Measurements from ENCODE around the gene PIP4K2C.

PIP4K2C gene

DNA sequence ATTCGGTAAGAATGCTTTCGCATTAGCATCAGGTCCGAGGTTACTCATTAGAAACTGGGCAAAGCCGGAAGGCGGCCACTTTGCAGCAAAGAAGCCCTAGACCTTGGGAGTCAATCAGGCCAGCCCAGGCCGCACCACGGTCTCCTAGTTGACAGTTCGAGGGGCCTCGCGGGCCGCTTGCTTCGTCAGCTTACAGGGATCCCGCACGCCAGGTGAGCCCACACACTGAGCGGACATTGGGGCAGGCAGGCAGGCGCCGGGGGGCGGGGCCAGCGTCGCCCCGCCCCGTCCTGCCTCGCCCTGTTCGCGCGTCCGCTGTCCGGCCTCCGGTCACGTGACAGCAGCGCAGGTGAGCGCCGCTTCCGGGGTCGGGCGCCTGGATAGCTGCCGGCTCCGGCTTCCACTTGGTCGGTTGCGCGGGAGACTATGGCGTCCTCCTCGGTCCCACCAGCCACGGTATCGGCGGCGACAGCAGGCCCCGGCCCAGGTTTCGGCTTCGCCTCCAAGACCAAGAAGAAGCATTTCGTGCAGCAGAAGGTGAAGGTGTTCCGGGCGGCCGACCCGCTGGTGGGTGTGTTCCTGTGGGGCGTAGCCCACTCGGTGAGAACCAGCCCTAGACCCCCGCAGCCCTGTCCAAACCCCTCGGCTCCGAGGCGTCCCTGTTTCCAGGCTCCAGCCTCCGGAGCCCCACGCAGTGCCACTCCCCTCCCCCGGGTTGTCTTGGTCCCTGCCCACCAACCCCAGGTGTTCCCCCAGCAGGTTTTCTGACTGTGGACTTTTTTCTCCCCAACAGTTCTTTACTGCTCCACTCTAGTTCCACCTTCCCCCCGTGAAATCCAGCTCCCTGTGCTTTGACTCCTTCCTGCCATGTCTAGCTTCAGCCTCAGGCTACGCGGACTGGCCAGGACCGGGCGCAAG, at the start of gene PIP4K2C:
PIP4K2C (plus strand) TSS at position 329 of the 918 bp plus-strand sequence; CDS start at position 427, 98 bp downstream.
- peak in 13 of 14 donors; percentile 38 to 82 (median 66) for DNase-seq

DNA sequence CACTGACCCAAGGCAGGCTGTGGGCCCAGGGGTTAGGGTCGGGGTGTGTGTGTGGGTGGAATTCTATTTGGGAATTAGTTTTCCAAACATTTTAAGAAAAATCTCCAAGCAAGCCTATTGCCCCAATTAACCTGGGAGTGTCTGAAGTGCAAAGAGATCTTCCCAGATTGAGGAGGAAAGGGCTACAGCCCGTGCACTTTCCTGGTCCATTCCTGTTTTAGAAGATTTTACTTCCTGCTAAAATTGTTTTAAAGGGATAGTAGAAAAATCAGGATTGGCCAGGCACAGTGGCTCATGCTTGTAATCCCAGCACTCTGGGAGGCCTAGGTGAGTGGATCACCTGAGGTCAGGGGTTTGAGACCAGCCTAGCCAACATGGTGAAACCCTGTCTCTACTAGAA, 49.3 kb upstream of the PIP4K2C start:
- no peak for DNase-seq

DNA sequence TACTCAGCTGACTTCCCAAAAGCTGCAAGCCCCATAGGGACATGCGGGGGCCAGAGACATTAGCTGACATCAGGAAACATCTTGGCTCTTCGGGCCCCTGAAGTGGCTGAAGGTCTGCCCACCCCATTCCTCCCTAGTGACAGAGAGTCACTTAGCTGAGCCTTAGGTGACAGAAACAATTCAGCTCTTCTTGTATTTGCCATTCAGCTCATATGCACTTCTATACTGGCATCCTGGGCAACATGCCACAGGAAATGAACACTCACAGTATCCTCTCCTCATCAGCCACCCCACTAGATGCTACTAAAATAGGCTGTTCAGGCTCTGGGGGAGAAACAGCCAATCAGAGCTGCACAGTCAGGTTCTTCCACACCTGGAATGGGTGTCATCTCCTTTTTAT, 47.4 kb upstream of the PIP4K2C start:
- no peak for DNase-seq

DNA sequence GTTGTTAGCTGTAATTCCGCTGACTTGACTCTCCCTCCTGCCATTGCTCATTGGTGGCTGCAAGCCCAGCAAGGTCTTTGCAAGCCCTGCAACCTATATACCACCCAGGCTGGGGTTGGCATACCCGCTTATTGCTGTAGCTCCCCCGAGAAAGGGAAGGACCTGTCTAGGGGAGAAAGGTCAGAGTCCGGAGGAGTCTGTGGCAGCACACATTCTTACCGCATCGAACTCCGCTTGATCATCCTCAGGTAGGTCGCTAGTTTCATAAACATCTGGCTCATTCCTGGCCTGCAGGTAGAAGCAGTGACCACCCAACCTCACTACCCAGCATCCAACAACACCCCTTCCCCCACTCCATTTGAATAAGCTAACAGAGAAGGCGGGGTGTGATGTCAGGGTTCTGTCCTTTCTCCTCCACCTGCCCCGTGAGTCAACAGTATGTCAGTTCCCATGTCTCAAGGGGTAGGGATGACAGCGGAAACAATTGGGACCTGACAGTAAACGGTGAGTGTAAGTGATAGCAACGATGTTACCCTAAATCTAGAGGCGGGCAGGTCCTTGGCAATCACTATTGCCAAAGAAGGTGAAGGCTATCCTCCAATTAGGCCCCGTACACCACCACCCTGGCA, 45.1 kb upstream of the PIP4K2C start:
- DNase-seq = no peak

DNA sequence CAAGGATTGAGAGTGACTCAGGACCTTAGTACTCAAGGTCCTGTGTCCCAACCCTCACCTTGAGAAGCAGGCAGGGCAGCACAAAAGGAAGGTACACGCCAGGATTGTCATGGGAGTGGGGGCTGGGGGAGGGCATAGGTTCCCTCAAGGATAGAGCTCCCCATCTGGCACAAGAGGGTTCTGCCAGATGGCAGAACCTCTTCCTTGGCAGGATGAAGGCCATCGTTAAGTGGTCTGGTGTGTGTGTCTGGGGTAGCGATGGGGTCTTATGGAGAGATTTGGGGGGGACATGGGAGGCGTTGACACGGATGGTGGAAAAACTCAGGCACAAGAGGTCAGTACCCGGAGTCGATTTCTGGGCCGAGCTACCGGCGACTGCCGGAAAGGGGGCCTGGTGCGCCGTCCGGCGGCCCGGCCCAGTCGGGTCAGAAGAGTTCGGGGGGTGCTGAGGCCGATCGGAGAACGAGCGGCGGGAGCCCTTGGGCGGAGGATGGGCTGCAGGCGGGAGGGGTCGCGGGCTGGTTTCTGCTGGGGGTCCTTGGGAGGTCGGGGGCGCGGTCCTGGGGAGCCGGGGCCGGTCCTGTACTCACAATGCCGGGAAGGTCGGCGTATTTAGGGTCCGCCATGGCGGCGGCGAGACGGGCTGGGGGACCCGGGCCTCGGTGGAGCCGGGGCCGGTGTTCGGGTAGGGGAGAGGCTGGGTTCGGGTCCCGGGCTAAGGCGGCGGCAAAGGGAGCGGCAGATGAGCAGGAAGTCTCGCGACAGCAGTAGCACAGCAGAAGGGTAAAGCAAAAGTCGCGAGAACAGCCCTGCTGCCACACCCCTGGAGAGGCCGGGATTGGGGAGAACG, 44.3 kb upstream of the PIP4K2C start, which contains the start of gene DCTN2:
DCTN2 (minus strand) TSS at position 755 of the 850 bp plus-strand sequence; CDS start at position 626, 129 bp downstream.
- DNase-seq = peak; percentile 47 to 95 (median 89)

DNA sequence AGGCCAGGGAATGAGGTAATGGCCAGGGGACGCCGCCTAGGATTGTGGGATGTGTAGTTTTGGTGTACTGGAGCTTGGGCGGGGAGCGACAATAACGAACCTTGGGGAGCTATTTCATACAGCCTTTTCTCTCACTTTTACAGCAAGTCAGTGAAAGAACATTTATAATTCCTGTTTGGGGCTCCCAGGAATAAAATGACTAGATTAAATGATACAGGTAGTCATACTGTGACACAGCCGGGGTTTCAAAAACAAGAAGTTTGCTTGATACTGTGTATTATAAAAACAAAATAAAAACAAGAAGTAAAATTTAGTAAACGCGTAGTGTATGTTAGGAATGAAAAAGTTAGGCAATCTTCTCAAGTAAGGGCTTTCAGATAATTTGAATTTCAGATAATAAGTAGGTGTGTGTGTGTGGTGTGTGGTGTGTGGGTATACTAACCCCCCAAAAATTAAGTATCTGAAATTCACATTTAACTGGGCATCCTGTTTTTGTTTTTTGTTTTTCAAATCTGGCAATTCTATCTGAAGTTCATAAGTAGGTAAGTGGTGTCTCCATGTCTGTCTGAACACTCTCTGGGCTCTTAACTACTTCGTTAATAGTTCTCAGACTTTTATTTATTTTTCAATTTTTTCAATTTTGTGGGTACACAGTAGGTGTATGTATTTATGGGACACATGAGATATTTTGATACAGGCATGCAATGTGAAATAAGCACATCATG, 43.5 kb upstream of the PIP4K2C start:
- no peak for DNase-seq

DNA sequence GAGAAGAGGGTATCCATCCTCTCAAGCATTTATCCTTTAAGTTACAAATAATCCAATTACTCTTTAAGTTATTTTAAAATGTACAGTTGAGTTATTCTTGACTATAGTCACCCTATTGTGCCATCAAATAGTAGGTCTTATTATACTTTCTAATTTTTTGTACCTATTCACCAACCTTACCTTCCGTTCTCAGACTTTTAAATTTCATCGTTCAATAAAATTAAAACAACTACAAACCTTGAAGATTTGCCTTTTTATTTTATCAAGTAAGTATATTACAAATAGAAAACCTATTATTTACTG, 43.0 kb upstream of the PIP4K2C start:
- no peak for DNase-seq

DNA sequence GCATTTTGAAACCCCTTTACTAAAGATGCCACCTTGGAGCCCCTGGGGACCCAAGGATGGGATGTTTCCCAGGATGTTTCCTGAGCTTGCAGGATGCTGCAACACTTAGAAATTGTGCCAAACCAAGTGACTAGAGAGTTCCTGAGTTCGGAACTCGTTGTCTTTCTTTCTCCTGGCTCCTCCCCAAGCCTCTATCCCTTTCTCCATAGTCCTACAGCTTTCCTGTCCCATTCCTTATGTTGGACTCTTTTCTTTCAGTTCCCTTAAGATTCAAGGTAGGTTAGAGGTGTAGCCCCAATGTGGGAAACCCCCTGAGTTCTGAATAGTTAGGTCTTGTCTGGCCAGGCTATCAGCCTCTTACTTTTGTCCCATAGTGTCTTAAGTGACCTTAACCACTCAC, 42.5 kb upstream of the PIP4K2C start:
- no peak for DNase-seq

DNA sequence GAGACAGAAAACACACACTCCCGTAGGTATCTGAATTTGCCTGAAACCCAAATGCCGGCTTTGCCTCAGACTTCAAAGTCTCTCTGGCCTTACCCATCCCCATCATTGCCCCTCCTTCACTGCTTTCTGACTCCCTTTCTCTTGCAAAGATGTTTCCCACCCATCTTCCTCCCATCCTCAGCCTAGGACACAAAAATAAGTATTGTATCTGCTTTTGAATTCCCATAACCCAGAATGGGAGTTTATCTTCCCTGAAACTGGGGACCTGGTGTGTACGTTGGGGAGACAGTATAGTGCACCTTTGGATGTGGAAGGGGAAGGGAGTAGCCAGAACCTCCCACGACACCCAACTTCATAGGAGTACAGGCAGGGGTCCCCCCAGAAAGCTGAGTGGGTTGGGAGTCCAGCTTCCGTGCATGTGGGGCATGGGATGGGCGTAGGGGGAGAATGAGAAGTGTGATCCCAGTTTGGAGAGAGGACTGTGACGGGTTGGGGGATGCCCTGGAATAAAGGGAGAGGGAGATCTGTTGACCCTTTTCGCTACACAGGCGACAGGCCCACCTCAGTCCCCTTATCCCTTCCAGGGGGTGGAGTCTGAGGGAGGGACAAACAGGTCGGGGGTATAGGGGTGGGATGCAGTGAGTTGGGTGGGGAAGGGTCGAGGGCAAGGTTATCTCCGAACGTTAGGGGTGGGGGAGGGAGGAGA, 41.6 kb upstream of the PIP4K2C start:
- no peak for DNase-seq

DNA sequence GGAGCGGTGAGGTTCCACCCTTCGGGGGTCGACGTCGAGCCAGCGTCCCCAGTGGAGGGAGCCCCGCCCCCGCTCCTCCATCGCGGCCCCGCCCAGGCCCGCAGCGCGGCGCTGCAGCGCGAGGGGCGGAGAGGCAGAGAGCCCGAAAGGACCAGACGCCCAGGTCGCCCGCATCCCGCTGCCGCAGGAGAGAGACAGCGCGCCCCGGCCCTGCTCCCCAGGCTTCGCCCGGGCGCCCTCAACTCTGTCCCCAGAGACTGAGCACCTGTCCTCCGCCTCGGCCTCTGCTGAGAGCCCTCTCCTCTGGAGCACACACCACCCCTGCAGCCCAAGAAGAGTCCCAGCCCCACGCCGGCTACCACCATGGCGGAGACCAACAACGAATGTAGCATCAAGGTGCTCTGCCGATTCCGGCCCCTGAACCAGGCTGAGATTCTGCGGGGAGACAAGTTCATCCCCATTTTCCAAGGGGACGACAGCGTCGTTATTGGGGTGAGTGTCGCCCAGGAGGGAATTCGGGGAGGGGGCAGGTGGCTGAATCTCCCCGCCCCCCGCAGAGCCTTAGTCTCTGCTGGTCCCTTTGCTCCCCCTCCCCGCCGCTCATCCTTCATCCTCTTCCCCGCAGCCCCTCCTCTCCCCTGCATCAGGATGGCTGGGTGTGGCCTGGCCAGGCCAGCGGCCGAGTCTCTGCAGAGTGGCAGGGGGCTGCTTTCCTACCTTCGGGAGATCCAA, 40.9 kb upstream of the PIP4K2C start, which contains the start of gene KIF5A:
KIF5A (plus strand) TSS at position 136 of the 732 bp plus-strand sequence; CDS start at position 364, 228 bp downstream.
- peak in 10 of 14 donors; percentile 3 to 71 (median 39) for DNase-seq

DNA sequence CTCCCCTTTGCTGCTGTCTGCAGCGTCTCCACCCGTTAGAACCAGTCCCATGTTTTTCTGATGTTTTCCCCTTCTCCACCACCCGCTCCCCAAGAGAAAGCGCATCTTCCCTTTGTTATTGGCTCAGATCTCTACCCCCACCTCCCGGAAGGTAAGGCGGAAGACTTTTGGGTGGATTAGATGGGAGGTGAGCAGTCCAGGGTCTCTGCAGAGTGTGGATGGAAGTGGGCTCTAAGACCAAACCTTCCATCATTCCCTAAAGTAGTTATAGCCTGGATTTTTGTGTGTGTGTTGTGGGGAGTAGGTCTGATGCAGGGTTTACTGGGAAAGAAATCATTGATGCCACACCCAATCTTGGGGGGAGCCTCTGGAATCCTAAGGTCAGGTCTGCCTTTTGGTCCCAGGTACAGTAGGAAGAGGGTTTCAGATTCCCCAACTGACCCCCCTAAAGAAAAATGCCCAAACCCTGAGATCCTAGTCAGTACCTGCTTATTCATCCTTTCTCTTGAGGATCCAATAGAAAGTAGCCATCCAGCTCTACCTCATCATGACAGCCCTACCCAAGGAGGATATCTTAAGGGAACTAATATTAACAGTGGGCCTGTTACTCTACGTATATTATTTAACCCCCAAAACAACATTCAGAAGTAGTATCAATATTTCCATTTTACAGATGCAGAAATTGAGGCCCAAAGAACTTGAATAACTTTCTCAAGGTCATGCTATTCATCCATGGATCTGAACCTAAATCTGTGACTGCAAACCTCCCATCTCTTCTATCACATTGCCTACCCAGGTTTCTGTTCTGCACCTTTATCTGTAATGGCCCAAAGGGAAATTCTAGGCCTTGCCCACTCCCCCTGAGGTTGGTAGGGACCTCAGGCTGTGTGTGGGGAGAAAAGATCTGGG, 40.1 kb upstream of the PIP4K2C start:
- DNase-seq = peak in 1 of 14 donors; percentile 24

DNA sequence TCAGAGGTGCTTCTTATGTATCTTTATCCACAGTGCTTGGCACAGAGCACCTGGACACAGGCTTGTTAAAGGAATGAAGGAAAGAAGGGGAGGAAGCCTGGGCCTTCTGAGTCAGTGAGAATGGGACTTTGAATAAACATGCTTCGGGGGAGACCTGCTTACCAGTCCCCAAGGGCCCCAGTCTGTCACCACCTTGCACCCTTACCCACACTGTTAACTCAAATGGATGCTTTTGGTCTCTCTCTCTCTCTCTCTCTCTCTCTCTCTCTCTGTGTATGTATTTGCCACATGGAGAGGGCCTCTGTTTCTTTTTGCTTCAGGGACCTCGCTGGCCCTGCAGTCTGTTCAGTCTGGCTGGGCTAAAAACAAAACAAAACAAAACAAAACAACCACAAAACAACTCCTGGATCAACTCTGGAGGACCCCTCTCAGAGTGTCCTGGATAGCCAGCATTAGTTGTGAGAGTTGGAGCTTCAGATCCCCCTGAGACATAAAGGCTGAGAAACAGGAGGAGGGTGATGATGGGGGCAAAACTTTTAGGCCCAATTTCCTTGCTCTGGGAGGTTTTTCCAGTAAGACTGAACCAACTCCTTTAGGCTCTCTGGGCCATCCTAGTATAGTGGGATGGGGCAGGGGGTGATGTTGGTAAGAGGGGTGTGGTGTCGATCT, 39.2 kb upstream of the PIP4K2C start:
- no peak for DNase-seq

DNA sequence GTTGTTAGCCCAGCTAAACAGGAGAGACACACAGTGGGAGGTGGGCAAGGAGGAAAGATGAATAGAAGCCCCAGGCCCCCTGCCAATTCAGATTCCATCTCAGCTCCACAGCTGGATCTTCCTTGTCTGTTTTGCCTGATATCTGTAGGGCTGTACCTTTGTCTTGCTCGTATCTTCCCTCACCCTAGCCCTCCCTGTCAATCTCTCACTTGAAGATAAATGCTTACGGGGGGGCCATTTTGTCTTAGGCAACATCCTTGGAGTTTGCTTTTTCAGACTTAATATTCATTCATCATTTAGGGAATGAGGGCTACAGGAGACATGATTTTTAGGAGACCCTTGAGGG, 38.7 kb upstream of the PIP4K2C start:
- no peak for DNase-seq

DNA sequence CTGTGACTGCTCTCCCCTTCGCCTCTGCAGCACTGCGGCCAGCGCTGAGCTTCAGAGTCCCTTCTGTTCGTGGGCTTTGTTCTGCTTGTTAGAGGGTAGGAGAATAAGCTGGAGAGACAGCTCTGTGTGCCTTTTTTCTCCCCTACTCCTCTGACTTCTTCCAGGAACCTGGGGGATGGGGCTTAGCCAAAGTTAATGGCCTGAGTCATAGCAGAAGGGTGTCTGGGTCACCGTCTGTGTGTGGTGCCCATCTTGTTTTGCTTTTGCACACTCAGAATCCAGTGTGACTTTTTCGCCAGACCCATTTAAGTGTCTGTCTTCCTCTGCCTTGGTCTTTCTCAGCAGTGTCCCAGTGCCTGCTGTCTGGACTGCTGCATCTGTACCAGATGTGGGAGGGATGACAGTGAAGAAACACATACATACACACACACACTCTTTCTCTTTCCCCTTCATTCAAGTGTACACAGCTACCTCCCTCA, 38.1 kb upstream of the PIP4K2C start:
- peak in 3 of 14 donors; percentile 8 for DNase-seq

DNA sequence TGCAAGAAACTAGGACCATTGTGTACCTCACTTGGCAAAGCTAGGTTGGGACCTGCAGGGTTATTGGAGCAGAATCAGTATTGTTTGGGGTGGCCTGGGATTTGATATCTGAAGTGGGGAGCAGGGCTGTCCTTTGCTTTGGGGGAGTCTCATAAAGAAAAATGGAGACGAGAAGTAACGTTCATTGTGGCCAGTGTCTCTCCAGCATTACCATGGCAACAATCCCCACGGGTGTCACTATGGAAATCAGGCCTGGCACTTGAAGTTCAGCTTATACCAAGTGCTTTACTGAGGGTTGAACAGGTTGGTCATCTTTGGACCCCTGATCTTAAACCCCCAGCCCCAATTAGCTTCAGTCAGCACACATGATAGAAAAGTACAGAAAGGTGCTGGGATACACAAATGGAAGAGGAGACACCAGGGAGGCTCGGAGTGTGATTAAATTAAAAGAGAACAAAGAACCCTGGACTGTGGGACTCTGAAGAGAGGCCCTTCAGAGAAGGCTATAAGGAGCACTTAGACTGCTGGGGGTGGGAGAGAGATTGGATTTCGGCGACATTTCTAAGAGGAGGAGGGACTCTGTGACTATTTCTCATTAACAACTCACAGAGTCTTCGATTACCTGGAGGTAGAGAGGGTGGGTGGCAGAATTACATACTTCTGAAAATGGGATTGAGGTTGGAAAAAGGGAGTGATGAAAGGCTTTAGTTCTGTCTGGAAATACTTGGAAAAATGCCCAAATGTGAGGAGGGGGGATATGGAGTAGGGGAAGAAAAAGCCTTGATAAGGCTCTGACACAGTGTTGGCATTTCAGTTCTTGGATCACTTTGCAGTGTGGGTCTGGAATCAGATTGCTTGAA, 37.4 kb upstream of the PIP4K2C start:
- DNase-seq = peak in 1 of 14 donors; percentile 14

DNA sequence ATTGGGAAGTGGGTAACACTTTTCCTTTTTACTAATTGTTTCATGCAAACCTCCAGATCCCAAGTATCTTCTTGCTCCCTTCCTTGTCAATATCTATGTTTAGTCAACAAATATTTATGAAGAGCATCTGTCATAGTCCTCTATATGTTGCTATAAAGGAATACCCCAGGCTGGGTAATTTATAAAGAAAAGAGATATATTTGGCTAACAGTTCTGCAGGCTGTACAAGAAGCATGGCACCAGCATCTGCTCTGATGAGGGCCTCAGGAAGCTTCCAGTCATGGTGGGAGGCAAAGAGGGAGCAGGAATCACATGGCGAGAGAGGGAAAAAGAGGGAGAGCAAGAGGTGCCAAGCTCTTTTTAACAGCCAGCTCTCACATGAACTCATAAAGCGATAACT, 36.5 kb upstream of the PIP4K2C start:
- no peak for DNase-seq

DNA sequence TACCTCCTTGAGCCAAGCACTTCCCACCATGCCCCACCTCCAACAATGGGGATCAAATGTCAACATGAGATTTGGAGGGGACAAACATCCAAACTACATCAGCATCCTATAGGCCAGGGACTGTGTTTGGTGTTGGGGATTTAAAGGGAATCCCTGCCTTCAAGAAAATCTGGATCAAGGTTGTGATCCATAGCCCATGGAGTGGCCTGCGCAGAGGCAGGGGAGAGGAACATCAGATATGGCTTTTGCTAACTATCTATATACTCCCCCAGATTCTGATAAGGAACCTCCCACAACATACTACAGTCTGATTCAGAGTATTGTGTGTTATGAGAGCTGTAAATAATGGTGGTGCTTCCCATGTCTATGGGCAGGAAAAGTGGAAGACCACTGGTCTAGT, 36.1 kb upstream of the PIP4K2C start:
- no peak for DNase-seq

DNA sequence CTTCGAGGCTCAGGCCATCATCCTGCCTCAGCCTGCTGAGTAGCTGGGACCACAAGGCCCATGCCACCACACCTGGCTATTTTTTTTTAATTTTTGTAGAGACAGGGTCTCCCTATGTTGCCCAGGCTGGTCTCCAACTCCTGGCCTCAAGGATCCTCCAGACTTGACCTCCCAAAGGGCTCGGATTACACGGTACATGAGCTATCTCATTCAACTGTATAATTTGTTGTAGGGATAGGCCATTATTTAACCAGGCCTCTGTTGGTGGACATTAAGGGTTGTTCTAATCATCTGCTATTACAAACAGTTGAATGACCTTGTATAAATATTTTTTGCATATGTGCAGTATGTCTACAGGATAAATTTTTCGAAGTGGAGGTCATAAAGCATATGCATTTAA, 32.1 kb upstream of the PIP4K2C start:
- DNase-seq = no peak
